Rectal smooth muscle tissue (tissue), 1 donor: ENCODE results near the gene OVCH2.

Experiments
- H3K27ac ChIP-seq: one replicate; pipeline ENCODE4 v1.7.0; 2013; ENCODE audit warnings: low read depth, low read length, inconsistent platforms
- H3K27me3 ChIP-seq: one replicate; pipeline ENCODE4 v1.7.0; 2013; ENCODE audit warnings: low read length; ENCODE audit not compliant: control insufficient read depth, insufficient read depth
- H3K36me3 ChIP-seq: one replicate; pipeline ENCODE4 v1.7.0; 2013; ENCODE audit warnings: low read length; ENCODE audit not compliant: control insufficient read depth, insufficient read depth
- H3K4me1 ChIP-seq: one replicate; pipeline ENCODE4 v1.7.0; 2013; ENCODE audit warnings: low read length; ENCODE audit not compliant: control insufficient read depth, insufficient read depth
- H3K4me3 ChIP-seq: one replicate; pipeline ENCODE4 v1.7.0; 2013; ENCODE audit warnings: low read length
- H3K9ac ChIP-seq: one replicate; pipeline ENCODE4 v1.7.0; 2013; ENCODE audit warnings: low read length

The OVCH2 gene

GRCh38 chr11:7648264-7648663 lies 58.0 kb downstream of the OVCH2 start:
- H3K27me3 ChIP-seq: no peaks in the 10 kb centered on the region
- peaks cover 19% of the 10 kb centered on the region for H3K36me3 ChIP-seq
- no peak overlapping the region for H3K9ac ChIP-seq
- H3K27ac ChIP-seq: no peak overlapping the region
- H3K4me1 ChIP-seq: no peaks in the 10 kb centered on the region
- H3K4me3 ChIP-seq: no peak overlapping the region

- Histone ChIP-seq H3K27me3 (no peaks in the 10 kb centered on the region), H3K36me3 (peaks cover 18% of the 10 kb centered on the region), H3K4me1 (no peaks in the 10 kb centered on the region), H3K27ac (no peak overlapping the region), H3K4me3 (no peak overlapping the region), H3K9ac (no peak overlapping the region)
Measured at GRCh38 chr11:7646866-7647265, 59.4 kb downstream of the OVCH2 start.

GRCh38 chr11:7645206-7645605 lies 61.1 kb downstream of the OVCH2 start:
- Histone ChIP-seq H3K4me3 (no peak overlapping the region), H3K9ac (no peak overlapping the region), H3K27ac (no peak overlapping the region), H3K36me3 (peaks cover 10% of the 10 kb centered on the region), H3K27me3 (no peaks in the 10 kb centered on the region), H3K4me1 (no peaks in the 10 kb centered on the region)

- H3K27ac ChIP-seq: no peak overlapping the region
Measured at GRCh38 chr11:7643314-7643713, 63.0 kb downstream of the OVCH2 start.

GRCh38 chr11:7642747-7643146 lies 63.5 kb downstream of the OVCH2 start:
- Histone ChIP-seq H3K4me3 (no peak overlapping the region), H3K27ac (no peak overlapping the region), H3K9ac (no peak overlapping the region), H3K27me3 (no peaks in the 10 kb centered on the region), H3K36me3 (peaks cover 5% of the 10 kb centered on the region), H3K4me1 (no peaks in the 10 kb centered on the region)

More at GRCh38 chr11:7643314-7643713, 63.0 kb downstream of the OVCH2 start:
- H3K4me1 ChIP-seq: no peaks in the 10 kb centered on the region
- H3K4me3 ChIP-seq: no peak overlapping the region
- peaks cover 6% of the 10 kb centered on the region for H3K36me3 ChIP-seq
- H3K9ac ChIP-seq: no peak overlapping the region
- H3K27me3 ChIP-seq: no peaks in the 10 kb centered on the region

GRCh38 chr11:7640816-7641215 lies 65.5 kb downstream of the OVCH2 start:
- Histone ChIP-seq H3K4me1 (no peaks in the 10 kb centered on the region), H3K36me3 (peaks cover 5% of the 10 kb centered on the region), H3K27ac (no peak overlapping the region), H3K4me3 (no peak overlapping the region), H3K27me3 (no peaks in the 10 kb centered on the region), H3K9ac (no peak overlapping the region)

GRCh38 chr11:7639643-7640025 lies 66.6 kb downstream of the OVCH2 start:
- Histone ChIP-seq H3K27me3 (no peaks in the 10 kb centered on the region), H3K36me3 (peaks cover 3% of the 10 kb centered on the region), H3K9ac (no peak overlapping the region), H3K27ac (no peak overlapping the region), H3K4me1 (no peaks in the 10 kb centered on the region), H3K4me3 (no peak overlapping the region)
